Fibroblast of pulmonary artery (primary cell): ENCODE data around the gene TBCCD1.
"Not testable (repeated sequence)": the region's sequence is repeated elsewhere in the genome, so short reads cannot be mapped to it uniquely, and the experiment has no call there.

Experiments used
- DNase-seq: peaks from one replicate; pipeline ENCODE4 v3.0.0-alpha.2; 2010; ENCODE audit warnings: low read depth
- H3K4me3 ChIP-seq: replicated peaks from 2 replicates; pipeline ENCODE4 v1.5.1; 2011; ENCODE audit warnings: low read depth, mild to moderate bottlenecking, control low read depth, low read length, moderate library complexity
- TF ChIP-seq, protein P1 (sequence below): IDR thresholded peaks from 2 replicates; pipeline ENCODE4 v1.5.1; 2011; ENCODE audit warnings: mild to moderate bottlenecking, control low read depth, low read length, inconsistent platforms; ENCODE audit errors: missing control alignments

Gene TBCCD1

GRCh38 chr3:186538779-186539178 lies 28.4 kb downstream of the TBCCD1 start:
- TF ChIP-seq, protein P1, sequence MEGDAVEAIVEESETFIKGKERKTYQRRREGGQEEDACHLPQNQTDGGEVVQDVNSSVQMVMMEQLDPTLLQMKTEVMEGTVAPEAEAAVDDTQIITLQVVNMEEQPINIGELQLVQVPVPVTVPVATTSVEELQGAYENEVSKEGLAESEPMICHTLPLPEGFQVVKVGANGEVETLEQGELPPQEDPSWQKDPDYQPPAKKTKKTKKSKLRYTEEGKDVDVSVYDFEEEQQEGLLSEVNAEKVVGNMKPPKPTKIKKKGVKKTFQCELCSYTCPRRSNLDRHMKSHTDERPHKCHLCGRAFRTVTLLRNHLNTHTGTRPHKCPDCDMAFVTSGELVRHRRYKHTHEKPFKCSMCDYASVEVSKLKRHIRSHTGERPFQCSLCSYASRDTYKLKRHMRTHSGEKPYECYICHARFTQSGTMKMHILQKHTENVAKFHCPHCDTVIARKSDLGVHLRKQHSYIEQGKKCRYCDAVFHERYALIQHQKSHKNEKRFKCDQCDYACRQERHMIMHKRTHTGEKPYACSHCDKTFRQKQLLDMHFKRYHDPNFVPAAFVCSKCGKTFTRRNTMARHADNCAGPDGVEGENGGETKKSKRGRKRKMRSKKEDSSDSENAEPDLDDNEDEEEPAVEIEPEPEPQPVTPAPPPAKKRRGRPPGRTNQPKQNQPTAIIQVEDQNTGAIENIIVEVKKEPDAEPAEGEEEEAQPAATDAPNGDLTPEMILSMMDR, result no peak
- no peak for DNase-seq
- H3K4me3 ChIP-seq, result no peak overlapping the region

- peak; percentile 24 for DNase-seq
- TF ChIP-seq, protein P1, result no peak
- H3K4me3 ChIP-seq, result no peak overlapping the region
Measured at GRCh38 chr3:186536883-186537844, 30.0 kb downstream of the TBCCD1 start.

GRCh38 chr3:186534113-186534669 lies 32.9 kb downstream of the TBCCD1 start:
- TF ChIP-seq, protein P1, result no peak
- H3K4me3 ChIP-seq, result no peak overlapping the region
- no peak for DNase-seq

DNA sequence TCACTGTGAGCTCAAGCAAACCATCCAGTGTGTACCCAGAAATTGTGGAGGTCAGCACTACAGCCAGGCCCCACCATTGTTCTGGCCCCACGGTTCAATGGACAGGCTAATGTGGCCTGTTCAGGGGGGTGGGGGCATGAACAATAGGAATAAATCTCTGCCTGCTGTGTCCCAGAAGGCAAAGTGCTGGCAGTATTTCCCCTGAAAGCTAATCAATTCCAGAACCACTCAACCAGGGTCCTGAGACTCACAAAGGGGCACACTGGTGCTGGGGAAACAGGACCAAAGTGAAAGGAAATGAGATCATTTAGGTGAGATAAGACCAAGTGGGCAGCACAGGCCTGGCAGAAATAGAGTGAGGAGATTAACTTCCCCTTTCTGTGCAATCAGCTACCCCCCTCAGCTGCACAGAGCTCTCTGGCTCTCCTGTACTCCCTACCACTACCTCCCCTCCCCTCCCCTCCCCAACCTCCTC lies 34.5 kb downstream of the TBCCD1 start:
- DNase-seq, result no peak
- H3K4me3 ChIP-seq, result no peak overlapping the region
- TF ChIP-seq, protein P1, result no peak

GRCh38 chr3:186531694-186532093 lies 35.4 kb downstream of the TBCCD1 start:
- DNase-seq, H3K4me3 ChIP-seq: not testable (repeated sequence)

DNA sequence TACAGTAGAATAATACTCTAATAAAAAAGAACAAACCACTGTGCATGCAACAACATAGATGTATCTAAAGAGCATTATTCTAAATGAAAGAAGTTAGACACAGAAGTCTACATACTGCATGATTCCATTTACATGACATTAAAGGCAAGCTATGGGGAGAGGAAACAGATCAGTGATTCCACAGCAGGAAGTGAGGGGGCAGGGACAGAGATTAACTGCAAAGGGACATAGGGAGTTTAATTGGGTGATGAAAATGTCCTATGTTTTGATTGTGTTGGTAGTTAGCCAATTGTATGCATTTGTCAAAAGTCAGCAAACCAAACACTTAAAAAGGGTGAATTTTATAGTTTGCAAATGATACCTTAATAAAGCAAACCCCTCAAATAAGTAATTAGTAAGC lies 36.7 kb downstream of the TBCCD1 start:
- H3K4me3 ChIP-seq, result no peak overlapping the region
- TF ChIP-seq, protein P1, result no peak
- no peak for DNase-seq

- H3K4me3 ChIP-seq, result no peak overlapping the region
- TF ChIP-seq, protein P1, result no peak
- DNase-seq, result no peak
Measured at GRCh38 chr3:186529201-186529999, 37.7 kb downstream of the TBCCD1 start.
